Measurements from ENCODE around the gene ADGRG7.

GRCh38 chr3:100730524-100730923, 121.1 kb downstream of the ADGRG7 start:
- TF ChIP-seq GATA2 (IDR thresholded peaks at IDR 0.05; ENCODE audit: low read depth, low read length) (no peak), GATA3 (IDR thresholded peaks at IDR 0.05; ENCODE audit: low read depth, low read length) (no peak)

Data from SH-SY5Y (cell line).